K562 (cell line): ENCODE measurements around the gene NIN. TPM values are rescaled to one million over a fixed set of nuclear protein-coding genes. Genes with fewer than 3 reads are reported as not detected.

Source experiments
- ATAC-seq: fragments of 200-7000 bp; cut with Tn5 transposase; 3 replicates; pipeline ENCODE4 v1.9.1; 2020; ENCODE audit warnings: moderate library complexity
- BruUV-seq: library from RNA; stranded (reverse); fragments of 400-500 nt; replicated peaks from 2 replicates; lab custom pipeline; 2021; lab: Mats Ljungman, UMichigan
- CTCF ChIA-PET: fragments of 300-600 bp; formaldehyde crosslinking; extraction: SDS; loops from one replicate; lab custom pipeline; 2021; ENCODE audit warnings: low intra/inter-chr PET ratio; lab: Yijun Ruan, JAX
- POLR2A ChIA-PET: fragments of 300-600, 350-650 bp; sonication (Branson Sonifier 250); formaldehyde crosslinking; extraction: SDS; loops from one replicate; lab custom pipeline; 2021; ENCODE audit warnings: antibody characterized with exemption, inconsistent platforms; lab: Yijun Ruan, JAX
- DNase-seq, 4 experiments: peaks; one replicate each; pipeline versions ENCODE4 v3.0.0 to v3.0.0-alpha.2; 2011 to 2018; ENCODE audit warnings: low spot score in 3 of 4, mixed read lengths in 3 of 4; ENCODE audit errors: extremely low read depth in 1 of 4
- FAIRE-seq: peaks from 2 replicates; lab custom pipeline; 2011; peaks lifted over from hg19 to GRCh38; lab: Jason Lieb, UNC
- H2AFZ ChIP-seq: 2 replicates; pipeline ENCODE4 v1.6.0; 2011; ENCODE audit warnings: low read depth, low read length, control low read depth, inconsistent platforms
- H3K27ac ChIP-seq: fragments of 200-600 bp; 3 replicates; pipeline ENCODE4 v1.8.0; 2011; ENCODE audit warnings: low read depth, mild to moderate bottlenecking, control low read depth, inconsistent platforms, low read length, moderate library complexity, mixed read lengths; ENCODE audit errors: extremely low read depth
- H3K27me3 ChIP-seq, 2 experiments: fragments of 300-600 bp in 1 of 2; 2 replicates in 1 of 2; 3 replicates in 1 of 2; pipeline versions ENCODE4 v1.6.0 to v1.8.0; 2011; ENCODE audit warnings: inconsistent platforms in 2 of 2, low read length in 2 of 2, mild to moderate bottlenecking in 1 of 2, mixed read lengths in 1 of 2, moderate library complexity in 1 of 2; ENCODE audit not compliant: control insufficient read depth in 2 of 2, insufficient read depth in 2 of 2
- H3K36me3 ChIP-seq: fragments of 300-600 bp; 3 replicates; pipeline ENCODE4 v1.8.0; 2011; ENCODE audit warnings: mild to moderate bottlenecking, low read length, inconsistent platforms; ENCODE audit not compliant: control insufficient read depth, insufficient read depth
- H3K4me1 ChIP-seq, 2 experiments: fragments of 200-600 bp in 1 of 2; replicated peaks in 1 of 2; 2 replicates in 1 of 2; 3 replicates in 1 of 2; pipeline versions ENCODE4 v1.5.1 to v1.8.0; 2011; ENCODE audit warnings: inconsistent platforms in 2 of 2, low read length in 2 of 2, mild to moderate bottlenecking in 1 of 2, mixed read lengths in 1 of 2, moderate library complexity in 1 of 2; ENCODE audit not compliant: control insufficient read depth in 2 of 2, insufficient read depth in 2 of 2
- H3K4me2 ChIP-seq: 2 replicates; pipeline ENCODE4 v1.6.1; 2011; ENCODE audit warnings: low read length, control low read depth, inconsistent platforms, mixed read lengths; ENCODE audit not compliant: insufficient read depth
- H3K4me3 ChIP-seq: fragments of 200-600 bp; sonication (generic), shearing (Covaris generic); 2 replicates; pipeline ENCODE4 v1.5.1; 2016; ENCODE audit warnings: control low read depth, inconsistent platforms
- H3K79me2 ChIP-seq: fragments of 200-600 bp; 3 replicates; pipeline ENCODE4 v1.8.0; 2011; ENCODE audit warnings: low read length, inconsistent platforms; ENCODE audit not compliant: control insufficient read depth, insufficient read depth
- H3K9ac ChIP-seq, 2 experiments: 2 replicates each; pipeline versions ENCODE4 v1.6.0 to v1.6.1; 2011; ENCODE audit warnings: low read depth in 2 of 2, low read length in 2 of 2, control low read depth in 1 of 2, inconsistent platforms in 1 of 2, mild to moderate bottlenecking in 1 of 2, mixed read lengths in 1 of 2; ENCODE audit not compliant: insufficient read depth in 1 of 2
- H3K9me1 ChIP-seq: one replicate; pipeline ENCODE4 v1.6.0; 2011; ENCODE audit warnings: inconsistent platforms, mild to moderate bottlenecking, low read length, moderate library complexity; ENCODE audit not compliant: control insufficient read depth, insufficient read depth
- H3K9me3 ChIP-seq: replicated peaks from 2 replicates; pipeline ENCODE4 v1.5.1; 2011; ENCODE audit warnings: low read depth, low read length, inconsistent platforms; ENCODE audit not compliant: control insufficient read depth, insufficient read depth
- H4K20me1 ChIP-seq: replicated peaks from 2 replicates; pipeline ENCODE4 v1.6.1; 2011; ENCODE audit warnings: low read length, inconsistent platforms, mixed read lengths; ENCODE audit not compliant: control insufficient read depth, insufficient read depth
- ZBTB40 ChIP-seq, 2 experiments: fragments of 450-650 bp in 1 of 2; sonication (generic) in 1 of 2; formaldehyde crosslinking in 1 of 2; IDR thresholded peaks; 2 replicates each; pipeline versions ENCODE4 v1.7.1 to v1.9.0; 2016 to 2022; ENCODE audit warnings: inconsistent platforms in 1 of 2, mild to moderate bottlenecking in 1 of 2, missing genetic modification reagents in 1 of 2
- WGBS: fragments of 100-300 bp; shearing (Covaris generic); methylation state at CpG from one replicate; pipeline ENCODE4 v1.1.6; 2016; ENCODE audit warnings: low coverage, mixed read lengths; ENCODE audit not compliant: insufficient coverage; ENCODE audit errors: missing lambda C conversion rate; 5-methylcytosine and 5-hydroxymethylcytosine counted together
- in situ Hi-C: fragments of 300-500 bp; cut with MboI; formaldehyde crosslinking; loops from 4 replicates; pipeline ENCODE4 v1.15.0; 2018; ENCODE audit warnings: inconsistent platforms, mixed read lengths
- intact Hi-C: fragments of 100-400 bp; cut with micrococcal nuclease; formaldehyde crosslinking; loops from 2 replicates; pipeline ENCODE4 v1.14.2; 2022
- polyA plus RNA-seq, 8 experiments: library from polyadenylated mRNA; depleted of rRNA in 4 of 8; stranded (reverse) in 5 of 8; unstranded in 3 of 8; fragments of >200 nt; fragmentation: Nextera tagmentation in 2 of 8; fragmentation: Illumina TruSeq in 1 of 8; extraction: Ambion mirVana in 2 of 8; extraction: Trizol in 1 of 8; gene quantifications; 2 replicates each; pipeline versions ENCODE4 v1.2.1 to v1.2.3, GENCODE V29; 2011 to 2014; ENCODE audit warnings: inconsistent platforms in 1 of 8, missing spikeins in 1 of 8
- total RNA-seq, 7 experiments: library from RNA; depleted of rRNA in 6 of 7; stranded (reverse); fragments of >200 nt in 6 of 7; fragmentation: Illumina TruSeq in 2 of 7; extraction: Trizol in 2 of 7; gene quantifications; 2 replicates each; pipeline versions ENCODE4 v1.2.1 to v1.2.3, GENCODE V29; 2011 to 2021; ENCODE audit warnings: low replicate concordance in 1 of 7

NIN gene
- total and polyA plus RNA-seq, 9 of the 15 experiments (the other 6 are each of a cell fraction or from before 2014, with no cell fraction given) = 0.84 to 8.4 (median 5.0) TPM

- H3K27me3 ChIP-seq = no peaks in the 10 kb centered on the region
- in situ Hi-C loops = no loop called here
- H3K4me2 ChIP-seq = no peak overlapping the region
- peaks cover 3% of the 10 kb centered on the region; the same call in 1 of the 3 replicates for H3K36me3 ChIP-seq
- ChIA-PET POLR2A (no interaction called here), CTCF (interaction anchor here (0.6 kb wide), 1 partner anchor 40 kb away, joined by 3 read pairs; no protein-coding TSS in a partner anchor)
- BruUV-seq = no TSS peak
- no peaks in the 10 kb centered on the region for H3K4me1 ChIP-seq
- no peaks in the 10 kb centered on the region; the same call in 1 of the 2 replicates for H4K20me1 ChIP-seq
- intact Hi-C loops = no loop called here
- FAIRE-seq = no peak
- ATAC-seq = no peak
- no peaks in the 10 kb centered on the region for H3K9me1 ChIP-seq
- H3K79me2 ChIP-seq = no peaks in the 10 kb centered on the region
- H2AFZ ChIP-seq = no peak overlapping the region
- H3K9ac ChIP-seq = no peak overlapping the region
- H3K4me3 ChIP-seq = no peak overlapping the region
- H3K27ac ChIP-seq = no peak overlapping the region
- WGBS = 42% methylated on average over 4 of the region's 4 CpGs
- DNase-seq = no peak
- no peaks in the 10 kb centered on the region for H3K9me3 ChIP-seq
- TF ChIP-seq ZBTB40 (IDR thresholded peaks at IDR 0.05) = no peak
- no peak for TF ChIP-seq ZBTB40 (CRISPR knock-in tag; IDR thresholded peaks at IDR 0.05)
Measured at GRCh38 chr14:50734950-50735695, 95.8 kb downstream of the NIN start.
